Muscle of back (tissue), 11 donors: ENCODE results near the gene TIAM2. TPM values are rescaled to one million over a fixed set of nuclear protein-coding genes. Genes with fewer than 3 reads are reported as not detected.
"Not testable (repeated sequence)": the region's sequence is repeated elsewhere in the genome, so short reads cannot be mapped to it uniquely, and the experiment has no call there.

ENCODE experiments used
- DNase-seq, 3 donors: peaks; one replicate each; pipeline versions ENCODE4 v3.0.0 to v3.0.0-alpha.2; 2013
- polyA plus RNA-seq, 10 donors: library from polyadenylated mRNA; unstranded; fragments of 120-200 nt; gene quantifications; one replicate each; pipeline ENCODE4 v1.2.1, GENCODE V29; 2013; ENCODE audit not compliant: insufficient read length in 10 of 10

The TIAM2 gene
- polyA plus RNA-seq, 10 donors, result 12.7 to 18.9 (median 15.4) TPM

GRCh38 chr6:154986787-154987235, 8.3 kb upstream of the TIAM2 start:
- no peak for DNase-seq

DNA sequence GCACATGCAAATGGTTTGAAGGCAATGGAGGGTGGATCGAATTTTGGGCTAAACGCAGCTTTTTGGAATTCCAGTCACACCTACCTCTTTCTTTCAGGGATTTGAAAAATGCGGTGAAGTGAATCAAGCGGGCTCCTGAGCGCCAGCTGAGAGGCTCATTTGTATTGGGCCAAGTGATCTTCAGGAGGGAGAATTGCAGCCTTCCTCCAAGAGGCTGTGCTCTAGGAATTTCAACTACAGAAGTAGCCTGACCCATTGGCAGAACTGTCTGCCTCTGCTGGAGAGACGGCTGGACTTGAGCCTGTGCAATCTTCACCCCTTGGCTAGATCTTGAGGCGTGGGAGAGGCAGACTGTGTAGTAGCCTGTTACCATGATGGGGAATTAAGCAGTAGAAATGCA, 5.7 kb upstream of the TIAM2 start:
- no peak for DNase-seq

DNA sequence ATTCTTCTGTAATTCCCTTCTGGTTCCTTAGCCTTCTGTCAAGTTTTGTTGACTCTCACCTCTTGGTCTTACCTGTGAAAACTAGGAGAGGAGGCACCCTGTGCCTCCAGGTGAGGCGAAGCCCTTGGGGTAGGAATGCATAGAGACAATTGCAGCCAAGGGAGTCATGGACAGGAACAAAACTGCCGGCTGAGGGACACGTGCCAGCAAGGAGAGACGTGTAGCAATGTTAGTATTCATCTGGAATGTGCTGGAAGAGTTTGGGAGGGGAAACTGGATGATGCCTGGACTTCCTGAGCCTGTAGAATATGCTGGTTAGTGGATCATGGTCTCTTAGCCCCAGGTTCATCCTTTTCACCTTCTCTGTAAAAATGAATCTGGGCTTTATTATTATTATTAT, 3.9 kb upstream of the TIAM2 start:
- DNase-seq, result no peak

- no peak for DNase-seq
These were observed 2.1 kb upstream of the TIAM2 start for GRCh38 chr6:154993026-154993425.

- no peak for DNase-seq
These were observed 1.4 kb upstream of the TIAM2 start for GRCh38 chr6:154993710-154994109.

DNA sequence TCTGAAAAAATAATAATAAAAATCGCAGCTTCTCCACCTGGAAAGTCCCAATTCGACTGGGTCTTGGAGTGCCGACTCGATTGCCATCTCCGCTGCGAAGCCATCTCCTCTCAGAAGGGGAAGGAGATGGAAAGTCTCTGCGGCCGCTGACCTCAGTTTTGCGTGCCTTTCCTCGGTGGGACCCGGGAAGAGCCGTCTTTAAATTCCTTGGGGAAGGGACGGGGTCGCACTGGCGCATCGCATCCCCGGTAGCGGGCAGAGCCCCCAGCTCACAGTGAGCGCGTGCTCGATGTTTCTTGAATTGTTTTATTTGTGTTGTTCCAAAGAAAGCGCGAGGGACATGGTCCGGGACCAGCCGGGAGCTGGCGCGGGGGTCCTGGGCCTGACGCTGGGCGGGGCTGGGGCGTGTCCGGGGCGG, 270 bp upstream of the TIAM2 start:
- DNase-seq, result no peak

DNA sequence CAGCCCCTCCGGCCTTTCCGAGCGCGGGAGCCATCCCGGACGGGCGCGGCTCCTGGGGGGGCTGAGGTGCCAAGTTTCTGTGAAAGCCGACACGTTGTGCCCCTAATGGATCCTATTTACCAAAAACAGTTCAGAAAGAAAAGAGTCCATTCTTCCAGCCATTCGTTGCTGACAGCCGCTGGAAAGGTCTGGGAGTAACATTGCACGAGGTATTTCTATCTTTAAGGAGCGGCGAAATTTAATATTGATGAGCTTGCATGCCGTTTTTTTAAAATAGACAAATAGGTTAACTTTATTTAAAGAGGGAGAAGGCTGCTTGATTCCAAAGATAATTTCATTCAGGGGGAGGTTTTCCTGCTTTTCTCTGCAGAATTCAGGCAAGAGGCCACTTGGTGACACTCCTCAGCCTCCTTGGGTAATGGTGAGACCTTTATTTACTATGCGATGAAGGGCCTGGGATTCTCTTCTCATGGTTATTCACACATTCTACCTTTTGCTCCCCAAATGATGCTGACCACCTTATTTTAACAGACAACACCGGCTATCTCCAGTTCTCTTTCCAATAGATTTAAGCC, 988 bp downstream of the TIAM2 start:
- DNase-seq, result peak in 2 of 3 donors; percentile 46 to 71

GRCh38 chr6:154996841-154997311, 1.8 kb downstream of the TIAM2 start:
- DNase-seq, result no peak

DNA sequence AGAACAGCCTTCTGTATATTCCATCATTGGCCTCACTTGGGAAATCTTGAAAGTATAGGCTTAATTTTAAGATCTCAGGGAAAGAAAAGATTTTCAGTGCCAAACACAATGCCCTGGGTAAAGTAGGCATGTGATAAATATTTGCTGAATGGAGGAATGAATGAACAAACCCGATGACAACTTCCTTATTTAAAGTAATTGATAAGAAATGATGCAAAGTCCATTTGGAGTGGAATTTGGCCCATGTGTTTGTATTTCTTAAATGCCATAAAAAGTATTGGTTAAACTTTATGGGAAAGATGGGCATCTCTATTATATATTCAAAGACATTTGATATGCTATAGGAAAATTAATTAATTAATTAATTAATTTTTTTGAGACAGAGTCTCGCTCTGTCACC, 3.7 kb downstream of the TIAM2 start:
- no peak for DNase-seq

- DNase-seq, result no peak
These were observed 6.4 kb downstream of the TIAM2 start for GRCh38 chr6:155001482-155001881.

DNA sequence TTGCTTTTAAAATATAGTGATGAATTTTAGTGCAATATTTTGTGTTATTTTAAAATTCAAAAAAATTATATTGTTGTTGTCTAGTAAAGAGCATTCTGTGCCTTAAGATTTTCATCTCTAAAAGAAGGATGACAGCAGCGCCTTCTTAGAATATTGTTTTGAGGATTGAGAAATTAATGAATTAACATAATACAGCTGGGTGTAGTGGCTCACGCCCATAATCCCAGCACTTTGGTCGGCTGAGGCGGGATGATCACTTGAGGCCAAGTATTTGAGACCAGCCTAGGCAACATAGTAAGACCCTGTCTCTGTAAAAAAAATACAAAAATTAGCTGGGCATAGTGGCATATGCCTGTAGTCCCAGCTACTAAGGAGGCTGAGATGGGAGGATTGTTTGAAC, 6.8 kb downstream of the TIAM2 start:
- no peak for DNase-seq

DNA sequence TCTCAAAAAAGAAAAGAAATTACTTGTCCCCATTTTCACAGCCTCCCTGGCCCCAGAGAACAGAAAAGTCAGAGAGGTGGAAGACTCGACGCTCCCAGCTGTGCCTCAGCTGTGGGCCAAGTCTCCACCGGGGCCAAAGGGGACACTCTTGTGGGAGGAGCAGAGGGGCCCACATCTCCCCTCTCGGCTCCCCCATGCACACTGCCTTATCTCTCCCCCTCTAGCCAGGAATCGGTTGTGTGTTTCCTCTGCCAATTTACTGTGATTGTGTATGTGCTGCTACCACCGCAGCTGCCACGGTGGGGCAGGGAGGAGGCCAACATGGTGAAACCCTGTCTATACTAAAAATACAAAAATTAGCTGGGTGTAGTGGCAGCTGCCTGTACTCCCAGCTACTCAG, 8.4 kb downstream of the TIAM2 start:
- DNase-seq, result no peak

- DNase-seq, result no peak
These were observed 8.9 kb downstream of the TIAM2 start for GRCh38 chr6:155004017-155004416.

GRCh38 chr6:155004576-155005372, 9.7 kb downstream of the TIAM2 start:
- DNase-seq, result no peak

DNA sequence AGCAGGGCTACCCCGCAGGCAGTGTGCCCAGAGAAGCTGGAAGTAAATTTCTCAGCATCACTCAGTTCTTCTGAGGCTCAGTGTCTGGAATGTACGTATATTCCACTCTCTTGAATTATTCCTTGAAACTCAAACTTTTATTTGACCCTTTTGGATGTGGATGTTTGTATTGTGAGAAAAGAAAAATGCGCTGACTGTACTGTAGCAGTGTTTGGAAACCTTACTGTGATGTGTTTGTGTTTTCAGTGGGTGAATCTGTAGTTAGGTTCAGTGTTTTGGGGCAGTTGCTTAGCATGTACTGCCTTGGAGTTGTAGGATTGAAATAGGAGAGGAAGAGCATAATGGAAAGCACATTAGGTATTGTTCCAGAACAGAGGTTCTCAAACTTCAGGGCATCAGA, 13.5 kb downstream of the TIAM2 start:
- DNase-seq, result no peak

GRCh38 chr6:155010940-155011339, 15.8 kb downstream of the TIAM2 start:
- DNase-seq, result no peak

- DNase-seq, result peak in 1 of 3 donors; percentile 68
These were observed 16.7 kb downstream of the TIAM2 start for GRCh38 chr6:155011809-155012291.

DNA sequence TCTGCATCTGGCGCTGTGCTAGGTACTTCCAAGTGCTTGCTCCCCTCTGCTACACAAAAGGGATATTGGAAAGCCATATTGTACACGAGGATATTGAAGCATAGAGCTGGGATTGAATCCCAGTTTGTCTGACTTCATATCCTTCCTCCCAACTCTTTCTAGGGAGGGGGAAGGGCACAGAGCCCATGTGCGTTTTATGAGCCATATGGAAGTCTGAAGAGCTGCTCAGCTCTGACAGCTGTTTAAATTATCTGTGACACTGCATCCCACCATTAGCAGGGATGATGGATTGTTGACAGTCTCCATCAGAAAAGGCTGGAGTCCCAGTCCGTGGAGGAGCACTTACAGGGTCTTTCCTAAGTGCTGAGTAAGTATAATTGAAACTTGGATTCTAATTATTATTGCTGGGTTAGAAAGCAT, 18.4 kb downstream of the TIAM2 start:
- peak; percentile 73 to 95 (median 88) for DNase-seq

DNA sequence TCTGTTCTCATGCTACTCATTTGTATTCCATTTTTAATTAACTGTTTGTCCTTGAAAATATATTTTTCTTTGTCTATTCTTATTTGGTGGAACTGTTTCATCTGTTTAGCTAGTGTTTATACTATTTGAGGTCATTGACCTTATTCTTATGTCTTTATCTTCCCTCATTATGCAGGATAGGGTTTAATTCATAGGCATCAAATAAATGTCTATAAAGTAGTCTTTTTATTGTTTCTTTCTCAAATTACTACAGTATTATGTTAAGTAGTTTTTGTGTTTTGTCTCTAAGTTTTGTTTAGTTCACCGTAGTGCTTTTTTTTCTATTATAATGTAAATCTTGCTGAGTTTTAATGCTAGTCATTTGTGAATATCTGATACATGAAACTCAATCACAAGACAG, 19.0 kb downstream of the TIAM2 start:
- DNase-seq, result no peak

DNA sequence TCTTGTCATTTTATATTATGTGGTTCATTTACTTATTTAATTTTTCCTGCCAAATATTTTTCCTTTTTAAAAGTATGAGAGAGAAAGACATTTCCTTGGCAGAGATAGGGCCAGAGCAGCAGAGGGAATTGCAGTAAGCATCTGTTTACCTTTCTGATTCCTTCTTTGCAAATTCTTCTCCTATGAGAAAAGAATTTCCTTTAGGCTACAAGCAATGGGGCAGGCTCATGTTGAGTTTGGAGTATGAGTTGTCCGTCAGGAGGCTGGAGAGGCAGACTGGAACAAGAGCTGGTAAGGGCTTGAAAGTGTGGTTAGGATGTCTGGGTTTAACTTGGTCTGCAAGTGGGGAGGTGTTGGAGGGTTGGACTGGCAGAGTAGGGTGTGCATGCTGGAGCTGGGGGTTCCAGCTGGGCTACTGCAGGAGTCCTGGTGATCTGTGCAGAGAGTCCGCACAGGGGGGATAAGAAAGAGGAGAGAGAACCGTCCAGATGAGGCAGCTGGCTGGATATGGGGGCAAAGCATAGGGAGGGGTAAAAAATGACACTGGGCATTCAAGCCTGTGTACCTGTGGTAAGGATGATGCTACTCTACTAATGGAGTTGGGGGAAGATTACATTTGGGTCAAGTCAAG, 19.7 kb downstream of the TIAM2 start:
- DNase-seq, result peak in 2 of 3 donors; percentile 37 to 68

- DNase-seq, result not testable (repeated sequence)
These were observed 23.3 kb downstream of the TIAM2 start for GRCh38 chr6:155018415-155018814.

GRCh38 chr6:155021680-155022079, 26.6 kb downstream of the TIAM2 start:
- no peak for DNase-seq

- DNase-seq, result no peak
These were observed 27.6 kb downstream of the TIAM2 start for GRCh38 chr6:155022721-155023120.
